HepG2 (cell line): ENCODE results near the gene RNASE8. TPM values are rescaled to one million over a fixed set of nuclear protein-coding genes. Genes with fewer than 3 reads are reported as not detected.

ENCODE experiments used
- CCAR2 ChIP-seq: fragments of 200-400 bp; formaldehyde crosslinking; optimal IDR thresholded peaks from 2 replicates; pipeline ENCODE3; 2018; ENCODE audit warnings: low read depth, mild to moderate bottlenecking, low read length, moderate library complexity
- DR1 ChIP-seq: sonication (generic); formaldehyde crosslinking; IDR thresholded peaks from 2 replicates; pipeline ENCODE4 v1.8.0; 2021; ENCODE audit warnings: mild to moderate bottlenecking, missing genetic modification reagents, inconsistent platforms
- FOSL1 ChIP-seq: sonication (generic); formaldehyde crosslinking; IDR thresholded peaks from 2 replicates; pipeline ENCODE4 v1.9.0; 2021; ENCODE audit warnings: missing genetic modification reagents, borderline replicate concordance
- FOXA3 ChIP-seq: IDR thresholded peaks from 2 replicates; pipeline ENCODE4 v1.6.1; 2016; ENCODE audit warnings: missing genetic modification reagents, missing compliant biosample characterization
- FOXK1 ChIP-seq: sonication (generic); formaldehyde crosslinking; IDR thresholded peaks from 2 replicates; pipeline ENCODE4 v1.4.0; 2020; ENCODE audit warnings: low read depth, missing genetic modification reagents, borderline replicate concordance
- GMEB1 ChIP-seq: sonication (generic); formaldehyde crosslinking; IDR thresholded peaks from 2 replicates; pipeline ENCODE4 v1.5.1; 2020; ENCODE audit warnings: missing genetic modification reagents, mild to moderate bottlenecking, borderline replicate concordance
- HBP1 ChIP-seq: IDR thresholded peaks from 2 replicates; pipeline ENCODE4 v1.6.1; 2016; ENCODE audit warnings: low read depth, control low read depth
- MTA3 ChIP-seq: sonication (generic); formaldehyde crosslinking; IDR thresholded peaks from 2 replicates; pipeline ENCODE4 v1.4.0; 2020; ENCODE audit warnings: missing genetic modification reagents
- MYC ChIP-seq: sonication (generic); formaldehyde crosslinking; IDR thresholded peaks from 2 replicates; pipeline ENCODE4 v1.9.0; 2021; ENCODE audit warnings: missing genetic modification reagents, borderline replicate concordance
- NFATC3 ChIP-seq: sonication (generic); formaldehyde crosslinking; IDR thresholded peaks from 2 replicates; pipeline ENCODE4 v1.5.1; 2020; ENCODE audit warnings: mild to moderate bottlenecking, missing genetic modification reagents
- NR2F2 ChIP-seq: IDR thresholded peaks from 2 replicates; pipeline ENCODE4 v1.6.1; 2012; ENCODE audit warnings: low read depth, inconsistent platforms, borderline replicate concordance
- PAX8 ChIP-seq: sonication (generic); formaldehyde crosslinking; IDR thresholded peaks from 2 replicates; pipeline ENCODE4 v1.8.0; 2022; ENCODE audit warnings: mild to moderate bottlenecking, missing genetic modification reagents, borderline replicate concordance
- POLR2A ChIP-seq, 2 experiments: IDR thresholded peaks; 2 replicates each; pipeline ENCODE4 v1.6.1; 2011; ENCODE audit warnings: low read depth in 2 of 2, low read length in 2 of 2, mild to moderate bottlenecking in 1 of 2, moderate library complexity in 1 of 2; ENCODE audit not compliant: insufficient read depth in 1 of 2
- PREB ChIP-seq: sonication (generic); formaldehyde crosslinking; IDR thresholded peaks from 2 replicates; pipeline ENCODE4 v1.4.0; 2020; ENCODE audit warnings: missing genetic modification reagents
- RBAK ChIP-seq: sonication (generic); formaldehyde crosslinking; IDR thresholded peaks from 2 replicates; pipeline ENCODE4 v1.5.1; 2020; ENCODE audit warnings: mild to moderate bottlenecking, missing genetic modification reagents
- RNF2 ChIP-seq: fragments of 450-650 bp; conservative IDR thresholded peaks from 2 replicates; pipeline ENCODE4 v1.6.1; 2016; ENCODE audit warnings: low read depth
- SP2 ChIP-seq: sonication (generic); formaldehyde crosslinking; IDR thresholded peaks from 2 replicates; pipeline ENCODE4 v1.5.1; 2020; ENCODE audit warnings: mild to moderate bottlenecking, missing genetic modification reagents
- TFE3 ChIP-seq: IDR thresholded peaks from 2 replicates; pipeline ENCODE4 v1.6.1; 2016
- ZBTB7B ChIP-seq: sonication (generic); formaldehyde crosslinking; IDR thresholded peaks from 2 replicates; pipeline ENCODE4 v1.4.0; 2020; ENCODE audit warnings: missing genetic modification reagents
- ZFY ChIP-seq: sonication (generic); formaldehyde crosslinking; IDR thresholded peaks from 2 replicates; pipeline ENCODE4 v1.4.0; 2020; ENCODE audit warnings: missing genetic modification reagents
- ZNF253 ChIP-seq: sonication (generic); formaldehyde crosslinking; IDR thresholded peaks from 2 replicates; pipeline ENCODE4 v1.8.0; 2022; ENCODE audit warnings: mild to moderate bottlenecking, missing genetic modification reagents, borderline replicate concordance
- ZNF326 ChIP-seq: sonication (generic); formaldehyde crosslinking; IDR thresholded peaks from 2 replicates; pipeline ENCODE4 v1.4.0; 2020; ENCODE audit warnings: missing genetic modification reagents, borderline replicate concordance
- ZNF331 ChIP-seq: sonication (generic); formaldehyde crosslinking; IDR thresholded peaks from 2 replicates; pipeline ENCODE4 v1.4.0; 2020; ENCODE audit warnings: missing genetic modification reagents
- ZNF703 ChIP-seq: sonication (generic); formaldehyde crosslinking; IDR thresholded peaks from 2 replicates; pipeline ENCODE4 v1.5.1; 2020; ENCODE audit warnings: missing genetic modification reagents, mild to moderate bottlenecking, moderate library complexity, borderline replicate concordance
- ZNF749 ChIP-seq: sonication (generic); formaldehyde crosslinking; IDR thresholded peaks from 2 replicates; pipeline ENCODE4 v1.8.0; 2022; ENCODE audit warnings: mild to moderate bottlenecking, missing genetic modification reagents, moderate library complexity, borderline replicate concordance
- polyA plus RNA-seq, 8 experiments: library from polyadenylated mRNA; depleted of rRNA in 3 of 8; stranded (reverse) in 7 of 8; unstranded in 1 of 8; fragments of >200 nt; fragmentation: Illumina TruSeq in 4 of 8; extraction: Trizol in 4 of 8; gene quantifications; 2 replicates each; pipeline versions ENCODE4 v1.2.1 to v1.2.3, GENCODE V29; 2011 to 2016; ENCODE audit warnings: low read depth in 4 of 8, missing spikeins in 1 of 8, mixed read lengths in 1 of 8; ENCODE audit not compliant: insufficient read depth in 1 of 8
- total RNA-seq, 5 experiments: library from RNA; depleted of rRNA; stranded (reverse); fragments of >200 nt; fragmentation: Illumina TruSeq; extraction: Trizol; gene quantifications; 2 replicates each; pipeline ENCODE4 v1.2.3, GENCODE V29; 2016; ENCODE audit warnings: low read depth in 1 of 5

RNASE8 gene
- total and polyA plus RNA-seq, 2 of the 13 experiments (the other 11 are each of a cell fraction or from before 2014, with no cell fraction given): not detected

- TF ChIP-seq ZNF326 (CRISPR knock-in tag) (peak; percentile 97), DR1 (CRISPR knock-in tag) (no peak; the same call in 1 of the 2 replicates), GMEB1 (peak; percentile 51; the same call in 1 of the 2 replicates), NR2F2 (no peak; the same call in 1 of the 2 replicates), CCAR2 (no peak), MTA3 (0 out of 2 replicates have a peak, but pooled peaks have one; percentile 14), ZNF749 (peak; percentile 78; the same call in 1 of the 2 replicates), PAX8 (CRISPR knock-in tag) (0 out of 2 replicates have a peak, but pooled peaks have one; percentile 58), ZNF331 (CRISPR knock-in tag) (peak; percentile 76), ZNF703 (CRISPR knock-in tag) (no peak), FOXK1 (CRISPR knock-in tag) (peak; percentile 70; the same call in 1 of the 2 replicates), RNF2 (peak; percentile 65; the same call in 1 of the 2 replicates), RBAK (CRISPR knock-in tag) (no peak), FOXA3 (CRISPR knock-in tag) (peak; percentile 73), HBP1 (CRISPR knock-in tag) (peak; percentile 84; the same call in 1 of the 2 replicates), MYC (CRISPR knock-in tag) (peak; percentile 52; the same call in 1 of the 2 replicates), NFATC3 (CRISPR knock-in tag) (peak; percentile 70; the same call in 1 of the 2 replicates), TFE3 (peak; percentile 62; the same call in 1 of the 2 replicates), ZBTB7B (CRISPR knock-in tag) (peak; percentile 87; the same call in 1 of the 2 replicates), PREB (no peak), FOSL1 (CRISPR knock-in tag) (no peak), ZFY (CRISPR knock-in tag) (peak; percentile 86), ZNF253 (CRISPR knock-in tag) (peak; percentile 39; the same call in 1 of the 2 replicates), SP2 (CRISPR knock-in tag) (no peak; the same call in 1 of the 2 replicates), POLR2A (IDR thresholded peaks at IDR 0.05; ENCODE audit: insufficient read depth in 1 of 2, low read depth in 2 of 2, low read length in 2 of 2) (no peak)
These were observed 34.8 kb downstream of the RNASE8 start (continued) for GRCh38 chr14:21092273-21093011.
